PFSK-1 (cell line): ENCODE measurements around the gene NT5C3A.

Experiments
- FOXP2 ChIP-seq: optimal IDR thresholded peaks from 2 replicates; pipeline ENCODE3; 2011; ENCODE audit warnings: borderline replicate concordance, control low read depth, inconsistent platforms; ENCODE audit not compliant: insufficient read depth; ENCODE audit errors: extremely low read length, extremely low read depth
- POLR2AphosphoS5 ChIP-seq: IDR thresholded peaks from 2 replicates; pipeline ENCODE4 v1.6.1; 2012; ENCODE audit warnings: low read depth, mild to moderate bottlenecking, control low read depth, low read length, moderate library complexity
- SIN3A ChIP-seq: IDR thresholded peaks from 2 replicates; pipeline ENCODE4 v1.6.1; 2012; ENCODE audit warnings: mild to moderate bottlenecking, low read length, moderate library complexity, borderline replicate concordance; ENCODE audit not compliant: insufficient read depth
- TAF1 ChIP-seq: IDR thresholded peaks from 2 replicates; pipeline ENCODE4 v1.6.1; 2012; ENCODE audit warnings: low read length, control low read depth, borderline replicate concordance; ENCODE audit not compliant: insufficient read depth

DNA sequence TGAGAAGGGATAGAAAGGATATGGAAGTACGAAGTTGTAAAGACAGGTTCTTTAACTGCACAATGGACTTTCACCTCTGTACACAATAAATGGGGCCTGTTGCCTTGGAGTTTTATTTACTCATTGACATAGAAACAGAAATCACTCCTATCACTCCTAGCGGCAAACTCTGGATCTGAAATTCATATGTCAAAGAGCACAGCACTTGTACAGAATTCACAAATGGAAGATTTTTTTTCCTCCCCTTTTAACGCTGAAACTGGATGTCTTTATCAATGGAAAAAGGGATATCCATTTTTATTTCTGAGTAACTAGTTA lies 18.2 kb downstream of the NT5C3A start:
- TF ChIP-seq POLR2AphosphoS5 (no peak), TAF1 (no peak), FOXP2 (no peak), SIN3A (no peak)
